GM10266 (cell line): ENCODE results near the gene HOXB3.

ENCODE experiments used
- DNase-seq: peaks from one replicate; pipeline ENCODE4 v3.0.0; 2012; ENCODE audit errors: extremely low spot score
- TF ChIP-seq, protein P1 (sequence below): IDR thresholded peaks from 2 replicates; pipeline ENCODE4 v1.5.1; 2012; ENCODE audit warnings: mild to moderate bottlenecking, low read depth; ENCODE audit not compliant: control insufficient read depth, insufficient read depth; ENCODE audit errors: missing control alignments

The HOXB3 gene

GRCh38 chr17:48530208-48530886 lies 59.7 kb downstream of the HOXB3 start:
- TF ChIP-seq, protein P1, sequence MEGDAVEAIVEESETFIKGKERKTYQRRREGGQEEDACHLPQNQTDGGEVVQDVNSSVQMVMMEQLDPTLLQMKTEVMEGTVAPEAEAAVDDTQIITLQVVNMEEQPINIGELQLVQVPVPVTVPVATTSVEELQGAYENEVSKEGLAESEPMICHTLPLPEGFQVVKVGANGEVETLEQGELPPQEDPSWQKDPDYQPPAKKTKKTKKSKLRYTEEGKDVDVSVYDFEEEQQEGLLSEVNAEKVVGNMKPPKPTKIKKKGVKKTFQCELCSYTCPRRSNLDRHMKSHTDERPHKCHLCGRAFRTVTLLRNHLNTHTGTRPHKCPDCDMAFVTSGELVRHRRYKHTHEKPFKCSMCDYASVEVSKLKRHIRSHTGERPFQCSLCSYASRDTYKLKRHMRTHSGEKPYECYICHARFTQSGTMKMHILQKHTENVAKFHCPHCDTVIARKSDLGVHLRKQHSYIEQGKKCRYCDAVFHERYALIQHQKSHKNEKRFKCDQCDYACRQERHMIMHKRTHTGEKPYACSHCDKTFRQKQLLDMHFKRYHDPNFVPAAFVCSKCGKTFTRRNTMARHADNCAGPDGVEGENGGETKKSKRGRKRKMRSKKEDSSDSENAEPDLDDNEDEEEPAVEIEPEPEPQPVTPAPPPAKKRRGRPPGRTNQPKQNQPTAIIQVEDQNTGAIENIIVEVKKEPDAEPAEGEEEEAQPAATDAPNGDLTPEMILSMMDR: no peak
- no peak for DNase-seq

- TF ChIP-seq, protein P1: no peak
- no peak for DNase-seq
These were observed 60.4 kb downstream of the HOXB3 start for GRCh38 chr17:48529683-48530009.

DNA sequence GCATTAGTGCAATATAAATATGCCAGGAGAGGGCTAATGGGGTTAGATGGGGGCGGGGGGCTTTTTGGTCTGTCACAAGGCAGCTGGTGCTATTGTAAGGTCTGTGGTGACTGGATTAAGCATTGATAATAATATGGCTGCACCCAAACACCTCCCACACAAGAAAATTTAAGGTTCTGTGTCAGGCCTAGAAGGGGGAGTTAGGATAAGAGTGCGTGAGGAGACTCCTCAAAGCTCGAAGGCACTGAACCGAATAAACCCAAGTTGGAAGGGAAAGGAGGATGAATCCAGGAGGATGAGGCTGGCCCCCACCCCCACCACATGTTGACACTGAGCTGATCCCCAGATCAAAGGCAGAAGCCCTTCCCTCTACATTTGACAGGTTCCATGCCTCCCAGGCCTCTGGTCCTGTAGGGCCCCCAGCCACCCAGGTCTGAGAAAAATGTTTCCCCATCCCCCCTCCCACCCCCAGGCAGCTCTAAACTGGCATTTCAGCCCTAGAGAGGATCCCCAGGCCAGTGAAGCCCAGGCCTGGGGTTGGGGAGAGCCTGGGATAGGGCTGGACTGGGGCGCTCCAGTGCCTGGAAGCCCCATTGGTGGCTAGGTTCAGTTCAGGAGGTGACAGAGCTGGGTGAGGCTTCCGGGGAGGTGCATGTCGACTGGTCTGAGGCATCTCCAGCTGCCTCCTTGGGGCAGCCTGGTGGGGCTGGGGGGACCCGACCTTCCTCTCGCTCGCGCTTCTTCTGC lies 60.9 kb downstream of the HOXB3 start:
- no peak for DNase-seq
- TF ChIP-seq, protein P1: no peak

DNA sequence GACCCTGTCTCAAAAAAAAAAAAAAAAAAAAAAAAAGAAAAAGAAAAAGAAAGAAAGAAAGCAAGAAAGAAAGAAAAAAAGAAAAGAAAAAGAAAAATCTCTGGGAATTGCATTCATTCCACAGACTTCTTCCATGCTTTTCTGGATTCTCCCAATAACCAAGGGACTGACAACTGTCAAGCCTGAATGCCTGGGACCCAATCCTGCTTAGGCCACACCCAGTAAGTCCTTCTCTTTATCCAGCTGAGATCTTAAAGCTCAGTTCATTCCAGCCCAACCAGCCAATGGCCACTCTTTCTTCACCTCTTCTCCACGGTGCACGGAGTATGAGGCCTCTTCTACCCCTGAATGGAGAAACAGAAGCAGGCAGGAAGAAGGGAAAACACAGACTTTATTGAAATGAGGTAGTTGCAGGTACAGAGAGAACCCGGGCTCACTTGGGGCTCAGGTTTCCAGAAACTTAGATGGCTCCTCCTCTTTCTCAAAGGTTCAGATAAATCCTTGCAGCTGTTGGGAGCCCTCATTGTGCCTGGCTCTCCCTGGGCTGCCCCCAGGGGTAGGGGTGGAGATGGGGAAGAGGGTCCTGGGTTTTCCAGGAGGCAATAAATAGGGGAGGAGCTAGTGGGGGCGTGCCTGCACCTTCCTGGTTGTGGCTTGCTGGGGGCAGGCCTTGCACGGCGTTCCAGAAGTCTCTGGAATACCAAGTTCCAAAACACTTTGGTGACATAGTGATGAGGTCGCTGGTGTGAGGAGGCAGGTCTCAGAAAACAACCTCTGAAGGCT lies 61.7 kb downstream of the HOXB3 start:
- TF ChIP-seq, protein P1: no peak
- DNase-seq: no peak

GRCh38 chr17:48527547-48527932 lies 62.5 kb downstream of the HOXB3 start:
- no peak for DNase-seq
- TF ChIP-seq, protein P1: no peak

GRCh38 chr17:48526608-48527546 lies 63.2 kb downstream of the HOXB3 start:
- no peak for DNase-seq

More at GRCh38 chr17:48526608-48527546, 63.2 kb downstream of the HOXB3 start:
- TF ChIP-seq, protein P1: no peak
